Astrocyte of the hippocampus (primary cell): ENCODE measurements around the gene AP3D1.

ENCODE experiments used
- DNase-seq: peaks from one replicate; pipeline ENCODE4 v3.0.0; 2011; ENCODE audit warnings: low read depth, low spot score

Gene AP3D1

GRCh38 chr19:2181633-2181997 lies 30.2 kb upstream of the AP3D1 start:
- DNase-seq = no peak

- DNase-seq = no peak
Measured at GRCh38 chr19:2180881-2181632, 29.7 kb upstream of the AP3D1 start.

GRCh38 chr19:2180114-2180513 lies 28.7 kb upstream of the AP3D1 start:
- no peak for DNase-seq

- DNase-seq = no peak
Measured at GRCh38 chr19:2179095-2179494, 27.7 kb upstream of the AP3D1 start.

GRCh38 chr19:2176337-2176994 lies 25.1 kb upstream of the AP3D1 start:
- DNase-seq = peak; percentile 51

- no peak for DNase-seq
Measured at GRCh38 chr19:2175742-2176141, 24.4 kb upstream of the AP3D1 start.

- no peak for DNase-seq
Measured at GRCh38 chr19:2173767-2174577, 22.6 kb upstream of the AP3D1 start.

- no peak for DNase-seq
Measured at GRCh38 chr19:2173388-2173766, 22.0 kb upstream of the AP3D1 start.

- peak; percentile 50 for DNase-seq
Measured at GRCh38 chr19:2171349-2172145, 20.2 kb upstream of the AP3D1 start.

- DNase-seq = no peak
Measured at GRCh38 chr19:2170987-2171348, 19.6 kb upstream of the AP3D1 start.

GRCh38 chr19:2170219-2170618 lies 18.9 kb upstream of the AP3D1 start:
- no peak for DNase-seq

GRCh38 chr19:2168619-2169424 lies 17.5 kb upstream of the AP3D1 start:
- peak; percentile 99 for DNase-seq

GRCh38 chr19:2167896-2168618 lies 16.7 kb upstream of the AP3D1 start:
- peak; percentile 53 for DNase-seq

- peak; percentile 84 for DNase-seq
Measured at GRCh38 chr19:2166741-2167738, 15.7 kb upstream of the AP3D1 start.

- DNase-seq = no peak
Measured at GRCh38 chr19:2164020-2164998, 12.9 kb upstream of the AP3D1 start.

- no peak for DNase-seq
Measured at GRCh38 chr19:2160379-2160778, 9.0 kb upstream of the AP3D1 start.

GRCh38 chr19:2157452-2157851 lies 6.1 kb upstream of the AP3D1 start:
- no peak for DNase-seq

GRCh38 chr19:2154587-2155075 lies 3.3 kb upstream of the AP3D1 start:
- no peak for DNase-seq
